ENCODE measurements around the gene TGFBR3.
A peak's percentile ranks its signal among the peaks of the same experiment; 100 is the strongest.

Gene TGFBR3

GRCh38 chr1:91885716-91886506 lies at the start of gene TGFBR3:
TSS of gene TGFBR3 (minus strand) at chr1:91886151. CDS start at chr1:91861531, 24,620 bp downstream.
- Histone ChIP-seq H3K9ac (ENCODE audit: low read depth, low read length) (peak within 1 kb of the TSS; percentile 54), H3K4me3 (ENCODE audit: low read depth, low read length) (peak within 1 kb of the TSS; percentile 81), H3K4me1 (ENCODE audit: control insufficient read depth, insufficient read depth, low read length) (peaks cover 8% of the 10 kb centered on the region), H3K9me3 (ENCODE audit: control insufficient read depth, insufficient read depth, low read length) (no peaks in the 10 kb centered on the region), H3K27me3 (ENCODE audit: control insufficient read depth, insufficient read depth, low read length) (peaks cover 38% of the 10 kb centered on the region), H3K36me3 (ENCODE audit: control insufficient read depth, insufficient read depth, low read length) (no peaks in the 10 kb centered on the region)

GRCh38 chr1:91929250-91929649 lies 43.3 kb upstream of the TGFBR3 start:
- Histone ChIP-seq H3K27me3 (ENCODE audit: control insufficient read depth, insufficient read depth, low read length) (no peaks in the 10 kb centered on the region), H3K4me1 (ENCODE audit: control insufficient read depth, insufficient read depth, low read length) (no peaks in the 10 kb centered on the region), H3K36me3 (ENCODE audit: control insufficient read depth, insufficient read depth, low read length) (no peaks in the 10 kb centered on the region), H3K9ac (ENCODE audit: low read depth, low read length) (no peak overlapping the region), H3K9me3 (ENCODE audit: control insufficient read depth, insufficient read depth, low read length) (no peaks in the 10 kb centered on the region), H3K4me3 (ENCODE audit: low read depth, low read length) (no peak overlapping the region)

- H3K36me3 ChIP-seq (ENCODE audit: control insufficient read depth, insufficient read depth, low read length) = no peaks in the 10 kb centered on the region
- no peak overlapping the region for H3K4me3 ChIP-seq (ENCODE audit: low read depth, low read length)
- no peak overlapping the region for H3K9ac ChIP-seq (ENCODE audit: low read depth, low read length)
- H3K27me3 ChIP-seq (ENCODE audit: control insufficient read depth, insufficient read depth, low read length) = no peaks in the 10 kb centered on the region
- no peaks in the 10 kb centered on the region for H3K9me3 ChIP-seq (ENCODE audit: control insufficient read depth, insufficient read depth, low read length)
- H3K4me1 ChIP-seq (ENCODE audit: control insufficient read depth, insufficient read depth, low read length) = no peaks in the 10 kb centered on the region
Measured at GRCh38 chr1:91928026-91928425, 42.1 kb upstream of the TGFBR3 start.

GRCh38 chr1:91925644-91926435 lies 39.9 kb upstream of the TGFBR3 start:
- Histone ChIP-seq H3K4me1 (ENCODE audit: control insufficient read depth, insufficient read depth, low read length) (no peaks in the 10 kb centered on the region), H3K27me3 (ENCODE audit: control insufficient read depth, insufficient read depth, low read length) (no peaks in the 10 kb centered on the region), H3K36me3 (ENCODE audit: control insufficient read depth, insufficient read depth, low read length) (no peaks in the 10 kb centered on the region), H3K9me3 (ENCODE audit: control insufficient read depth, insufficient read depth, low read length) (no peaks in the 10 kb centered on the region), H3K4me3 (ENCODE audit: low read depth, low read length) (no peak overlapping the region), H3K9ac (ENCODE audit: low read depth, low read length) (no peak overlapping the region)

GRCh38 chr1:91924146-91924545 lies 38.2 kb upstream of the TGFBR3 start:
- H3K9ac ChIP-seq (ENCODE audit: low read depth, low read length) = no peak overlapping the region
- H3K36me3 ChIP-seq (ENCODE audit: control insufficient read depth, insufficient read depth, low read length) = no peaks in the 10 kb centered on the region
- H3K4me3 ChIP-seq (ENCODE audit: low read depth, low read length) = no peak overlapping the region
- H3K4me1 ChIP-seq (ENCODE audit: control insufficient read depth, insufficient read depth, low read length) = no peaks in the 10 kb centered on the region
- no peaks in the 10 kb centered on the region for H3K9me3 ChIP-seq (ENCODE audit: control insufficient read depth, insufficient read depth, low read length)
- H3K27me3 ChIP-seq (ENCODE audit: control insufficient read depth, insufficient read depth, low read length) = no peaks in the 10 kb centered on the region

GRCh38 chr1:91919962-91920361 lies 34.0 kb upstream of the TGFBR3 start:
- Histone ChIP-seq H3K36me3 (ENCODE audit: control insufficient read depth, insufficient read depth, low read length) (no peaks in the 10 kb centered on the region), H3K27me3 (ENCODE audit: control insufficient read depth, insufficient read depth, low read length) (no peaks in the 10 kb centered on the region)

GRCh38 chr1:91916811-91917460 lies 31.0 kb upstream of the TGFBR3 start:
- no peaks in the 10 kb centered on the region for H3K27me3 ChIP-seq (ENCODE audit: control insufficient read depth, insufficient read depth, low read length)
- no peaks in the 10 kb centered on the region for H3K36me3 ChIP-seq (ENCODE audit: control insufficient read depth, insufficient read depth, low read length)
- H3K9me3 ChIP-seq (ENCODE audit: control insufficient read depth, insufficient read depth, low read length) = no peaks in the 10 kb centered on the region
- no peak overlapping the region for H3K9ac ChIP-seq (ENCODE audit: low read depth, low read length)
- peaks cover 4% of the 10 kb centered on the region for H3K4me1 ChIP-seq (ENCODE audit: control insufficient read depth, insufficient read depth, low read length)
- no peak overlapping the region for H3K4me3 ChIP-seq (ENCODE audit: low read depth, low read length)

More at GRCh38 chr1:91919962-91920361, 34.0 kb upstream of the TGFBR3 start:
- H3K9me3 ChIP-seq (ENCODE audit: control insufficient read depth, insufficient read depth, low read length) = no peaks in the 10 kb centered on the region
- H3K4me3 ChIP-seq (ENCODE audit: low read depth, low read length) = no peak overlapping the region
- H3K4me1 ChIP-seq (ENCODE audit: control insufficient read depth, insufficient read depth, low read length) = peaks cover 4% of the 10 kb centered on the region
- H3K9ac ChIP-seq (ENCODE audit: low read depth, low read length) = no peak overlapping the region

GRCh38 chr1:91916046-91916445 lies 30.1 kb upstream of the TGFBR3 start:
- no peak overlapping the region for H3K9ac ChIP-seq (ENCODE audit: low read depth, low read length)
- no peak overlapping the region for H3K4me3 ChIP-seq (ENCODE audit: low read depth, low read length)
- no peaks in the 10 kb centered on the region for H3K9me3 ChIP-seq (ENCODE audit: control insufficient read depth, insufficient read depth, low read length)
- peaks cover 4% of the 10 kb centered on the region for H3K4me1 ChIP-seq (ENCODE audit: control insufficient read depth, insufficient read depth, low read length)
- H3K27me3 ChIP-seq (ENCODE audit: control insufficient read depth, insufficient read depth, low read length) = no peaks in the 10 kb centered on the region
- H3K36me3 ChIP-seq (ENCODE audit: control insufficient read depth, insufficient read depth, low read length) = no peaks in the 10 kb centered on the region

- Histone ChIP-seq H3K9me3 (ENCODE audit: control insufficient read depth, insufficient read depth, low read length) (no peaks in the 10 kb centered on the region), H3K4me1 (ENCODE audit: control insufficient read depth, insufficient read depth, low read length) (peaks cover 4% of the 10 kb centered on the region), H3K4me3 (ENCODE audit: low read depth, low read length) (no peak overlapping the region), H3K36me3 (ENCODE audit: control insufficient read depth, insufficient read depth, low read length) (no peaks in the 10 kb centered on the region), H3K9ac (ENCODE audit: low read depth, low read length) (no peak overlapping the region), H3K27me3 (ENCODE audit: control insufficient read depth, insufficient read depth, low read length) (no peaks in the 10 kb centered on the region)
Measured at GRCh38 chr1:91913018-91913417, 27.1 kb upstream of the TGFBR3 start.

GRCh38 chr1:91912266-91912665 lies 26.3 kb upstream of the TGFBR3 start:
- Histone ChIP-seq H3K36me3 (ENCODE audit: control insufficient read depth, insufficient read depth, low read length) (no peaks in the 10 kb centered on the region), H3K9me3 (ENCODE audit: control insufficient read depth, insufficient read depth, low read length) (no peaks in the 10 kb centered on the region), H3K4me3 (ENCODE audit: low read depth, low read length) (no peak overlapping the region), H3K27me3 (ENCODE audit: control insufficient read depth, insufficient read depth, low read length) (no peaks in the 10 kb centered on the region), H3K4me1 (ENCODE audit: control insufficient read depth, insufficient read depth, low read length) (peaks cover 4% of the 10 kb centered on the region), H3K9ac (ENCODE audit: low read depth, low read length) (no peak overlapping the region)

GRCh38 chr1:91901231-91901630 lies 15.3 kb upstream of the TGFBR3 start:
- no peak overlapping the region for H3K9ac ChIP-seq (ENCODE audit: low read depth, low read length)
- no peaks in the 10 kb centered on the region for H3K4me1 ChIP-seq (ENCODE audit: control insufficient read depth, insufficient read depth, low read length)
- no peaks in the 10 kb centered on the region for H3K9me3 ChIP-seq (ENCODE audit: control insufficient read depth, insufficient read depth, low read length)
- H3K36me3 ChIP-seq (ENCODE audit: control insufficient read depth, insufficient read depth, low read length) = no peaks in the 10 kb centered on the region
- no peaks in the 10 kb centered on the region for H3K27me3 ChIP-seq (ENCODE audit: control insufficient read depth, insufficient read depth, low read length)
- no peak overlapping the region for H3K4me3 ChIP-seq (ENCODE audit: low read depth, low read length)

Measured in iPS-15b (cell line).